ENCODE data around the gene MAL. TPM values are rescaled to one million over a fixed set of nuclear protein-coding genes. Genes with fewer than 3 reads are reported as not detected.

The MAL gene
- total RNA-seq, 1 donor from 2014 or later: 0.41 TPM

DNA sequence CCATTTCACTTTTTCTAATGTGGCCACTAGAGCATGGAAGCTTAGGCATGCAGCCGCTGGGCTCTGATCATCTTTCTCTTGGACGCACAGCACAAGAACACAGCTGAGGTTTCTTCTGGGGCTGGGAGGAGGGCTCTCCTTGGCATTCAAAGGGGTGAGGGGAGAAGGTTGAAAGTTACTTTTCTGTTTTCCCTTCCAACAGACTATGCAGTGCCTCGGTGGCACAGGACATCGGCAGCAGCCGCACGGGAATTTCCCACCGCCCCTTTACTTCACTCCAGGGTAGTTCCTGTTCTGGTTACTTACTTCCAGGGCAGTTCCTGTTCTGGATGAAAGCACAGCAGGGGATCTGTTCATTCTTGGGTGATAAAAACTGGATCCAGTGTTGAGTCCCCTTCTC is 18.9 kb upstream of the MAL start:
- peaks cover 18% of the 10 kb centered on the region for H3K27me3 Mint-ChIP-seq (ENCODE audit: low read depth, unreplicated experiment)
- H3K9me3 ChIP-seq (ENCODE audit: insufficient read depth, low read depth, low read length): no peaks in the 10 kb centered on the region
- no peak overlapping the region for H3K27ac ChIP-seq (ENCODE audit: low read depth, low read length)
- no peak for FAIRE-seq
- no peak overlapping the region for H3K9ac ChIP-seq (ENCODE audit: low read length)
- H3K4me3 Mint-ChIP-seq (ENCODE audit: unreplicated experiment): no peak overlapping the region
- H3K4me2 ChIP-seq (ENCODE audit: low read length): no peak overlapping the region
- no peaks in the 10 kb centered on the region for H3K79me2 ChIP-seq (ENCODE audit: insufficient read depth, low read length)
- no peak overlapping the region for H2AFZ ChIP-seq (ENCODE audit: low read depth, low read length)
- H3K36me3 Mint-ChIP-seq (ENCODE audit: low read depth, unreplicated experiment): no peaks in the 10 kb centered on the region
- no peak overlapping the region for H3K27ac Mint-ChIP-seq (ENCODE audit: unreplicated experiment)
- DNase-seq (ENCODE audit: low read depth): no peak
- no peak overlapping the region for H3K4me3 ChIP-seq (ENCODE audit: insufficient read depth, low read depth, low read length)
- H3K36me3 ChIP-seq (ENCODE audit: insufficient read depth, low read length): no peaks in the 10 kb centered on the region
- TF ChIP-seq, protein P1, sequence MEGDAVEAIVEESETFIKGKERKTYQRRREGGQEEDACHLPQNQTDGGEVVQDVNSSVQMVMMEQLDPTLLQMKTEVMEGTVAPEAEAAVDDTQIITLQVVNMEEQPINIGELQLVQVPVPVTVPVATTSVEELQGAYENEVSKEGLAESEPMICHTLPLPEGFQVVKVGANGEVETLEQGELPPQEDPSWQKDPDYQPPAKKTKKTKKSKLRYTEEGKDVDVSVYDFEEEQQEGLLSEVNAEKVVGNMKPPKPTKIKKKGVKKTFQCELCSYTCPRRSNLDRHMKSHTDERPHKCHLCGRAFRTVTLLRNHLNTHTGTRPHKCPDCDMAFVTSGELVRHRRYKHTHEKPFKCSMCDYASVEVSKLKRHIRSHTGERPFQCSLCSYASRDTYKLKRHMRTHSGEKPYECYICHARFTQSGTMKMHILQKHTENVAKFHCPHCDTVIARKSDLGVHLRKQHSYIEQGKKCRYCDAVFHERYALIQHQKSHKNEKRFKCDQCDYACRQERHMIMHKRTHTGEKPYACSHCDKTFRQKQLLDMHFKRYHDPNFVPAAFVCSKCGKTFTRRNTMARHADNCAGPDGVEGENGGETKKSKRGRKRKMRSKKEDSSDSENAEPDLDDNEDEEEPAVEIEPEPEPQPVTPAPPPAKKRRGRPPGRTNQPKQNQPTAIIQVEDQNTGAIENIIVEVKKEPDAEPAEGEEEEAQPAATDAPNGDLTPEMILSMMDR (IDR thresholded peaks at IDR 0.05; ENCODE audit: insufficient read depth, low read depth, low read length): no peak
- no peak for TF ChIP-seq EZH2 (IDR thresholded peaks at IDR 0.05; ENCODE audit: insufficient read depth, low read length)
- H3K9me3 Mint-ChIP-seq (ENCODE audit: unreplicated experiment): no peaks in the 10 kb centered on the region
- no peaks in the 10 kb centered on the region for H3K4me1 ChIP-seq (ENCODE audit: insufficient read depth, low read length)
- no peaks in the 10 kb centered on the region for H3K27me3 ChIP-seq (ENCODE audit: insufficient read depth, low read length)
- no peaks in the 10 kb centered on the region for H4K20me1 ChIP-seq (ENCODE audit: insufficient read depth, low read length)
- peaks cover 5% of the 10 kb centered on the region for H3K4me1 Mint-ChIP-seq (ENCODE audit: low read depth, unreplicated experiment)

DNA sequence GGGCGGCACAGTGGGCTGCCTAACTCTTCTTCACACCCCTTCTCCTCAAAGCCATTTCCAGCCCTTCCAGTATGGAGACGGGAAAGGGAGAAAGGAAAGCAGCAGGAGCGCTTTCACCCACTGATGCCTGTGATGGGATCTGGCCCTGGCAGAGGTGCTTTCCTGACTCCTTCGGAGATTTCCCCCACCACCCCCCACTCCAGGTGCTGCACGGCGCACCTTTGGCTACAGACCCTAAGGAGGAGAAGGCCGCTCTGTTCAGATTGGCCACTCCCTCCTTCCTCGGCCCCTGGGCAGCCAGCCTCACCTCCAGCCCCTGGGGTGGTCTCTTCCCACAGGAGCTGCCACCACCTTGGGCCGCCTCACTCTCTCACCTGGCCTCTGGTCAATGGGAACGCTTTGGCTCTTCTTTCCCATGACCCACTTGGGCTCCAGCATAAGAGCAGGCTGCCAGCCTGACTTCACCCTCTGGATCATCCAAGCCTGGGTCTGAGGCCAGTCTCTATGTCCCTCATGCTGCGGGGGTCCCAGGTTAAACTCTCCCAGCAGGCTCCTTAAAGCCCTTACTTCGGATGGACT is 18.4 kb upstream of the MAL start:
- Histone ChIP-seq H3K9me3 (ENCODE audit: insufficient read depth, low read depth, low read length) (no peaks in the 10 kb centered on the region), H3K9ac (ENCODE audit: low read length) (no peak overlapping the region), H4K20me1 (ENCODE audit: insufficient read depth, low read length) (no peaks in the 10 kb centered on the region), H3K79me2 (ENCODE audit: insufficient read depth, low read length) (no peaks in the 10 kb centered on the region), H3K36me3 (ENCODE audit: insufficient read depth, low read length) (no peaks in the 10 kb centered on the region), H2AFZ (ENCODE audit: low read depth, low read length) (no peak overlapping the region), H3K27me3 (ENCODE audit: insufficient read depth, low read length) (no peaks in the 10 kb centered on the region), H3K4me2 (ENCODE audit: low read length) (no peak overlapping the region), H3K27ac (ENCODE audit: low read depth, low read length) (no peak overlapping the region), H3K4me3 (ENCODE audit: insufficient read depth, low read depth, low read length) (no peak overlapping the region), H3K4me1 (ENCODE audit: insufficient read depth, low read length) (no peaks in the 10 kb centered on the region)
- Mint-ChIP-seq H3K27ac (ENCODE audit: unreplicated experiment) (no peak overlapping the region), H3K4me3 (ENCODE audit: unreplicated experiment) (no peak overlapping the region), H3K4me1 (ENCODE audit: low read depth, unreplicated experiment) (peaks cover 5% of the 10 kb centered on the region), H3K36me3 (ENCODE audit: low read depth, unreplicated experiment) (no peaks in the 10 kb centered on the region), H3K27me3 (ENCODE audit: low read depth, unreplicated experiment) (peaks cover 16% of the 10 kb centered on the region), H3K9me3 (ENCODE audit: unreplicated experiment) (no peaks in the 10 kb centered on the region)
- FAIRE-seq (no peak), DNase-seq (ENCODE audit: low read depth) (no peak)
- TF ChIP-seq, protein P1 (IDR thresholded peaks at IDR 0.05; ENCODE audit: insufficient read depth, low read depth, low read length): no peak
- no peak for TF ChIP-seq EZH2 (IDR thresholded peaks at IDR 0.05; ENCODE audit: insufficient read depth, low read length)

DNA sequence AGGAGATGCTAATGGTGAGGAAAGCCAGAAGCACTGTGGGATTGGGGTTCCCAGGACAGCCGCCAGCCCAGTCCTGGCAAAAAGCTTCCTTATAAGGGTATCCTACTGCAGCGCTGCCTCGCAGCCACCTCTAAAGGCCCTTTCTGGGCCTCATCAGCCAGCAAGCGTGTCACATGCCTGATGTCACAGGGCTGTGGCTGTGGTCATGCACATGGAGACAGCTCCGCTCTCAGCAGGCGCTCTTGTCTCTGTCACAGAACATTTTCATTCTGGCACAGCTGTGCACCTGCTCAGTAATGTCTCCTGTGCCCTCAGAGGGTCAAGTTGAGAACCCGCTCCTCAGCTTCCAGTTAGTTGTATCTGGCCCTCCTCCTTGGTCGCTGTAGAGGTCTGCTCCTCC is 17.7 kb upstream of the MAL start:
- no peak overlapping the region for H2AFZ ChIP-seq (ENCODE audit: low read depth, low read length)
- DNase-seq (ENCODE audit: low read depth) (no peak), FAIRE-seq (no peak)
- H3K4me3 ChIP-seq (ENCODE audit: insufficient read depth, low read depth, low read length): no peak overlapping the region
- H3K4me1 ChIP-seq (ENCODE audit: insufficient read depth, low read length): no peaks in the 10 kb centered on the region
- no peak overlapping the region for H3K4me2 ChIP-seq (ENCODE audit: low read length)
- no peaks in the 10 kb centered on the region for H3K36me3 Mint-ChIP-seq (ENCODE audit: low read depth, unreplicated experiment)
- H3K4me3 Mint-ChIP-seq (ENCODE audit: unreplicated experiment): no peak overlapping the region
- no peaks in the 10 kb centered on the region for H3K9me3 Mint-ChIP-seq (ENCODE audit: unreplicated experiment)
- no peak overlapping the region for H3K27ac Mint-ChIP-seq (ENCODE audit: unreplicated experiment)
- H3K9ac ChIP-seq (ENCODE audit: low read length): no peak overlapping the region
- no peaks in the 10 kb centered on the region for H3K79me2 ChIP-seq (ENCODE audit: insufficient read depth, low read length)
- no peaks in the 10 kb centered on the region for H3K36me3 ChIP-seq (ENCODE audit: insufficient read depth, low read length)
- TF ChIP-seq, protein P1 (IDR thresholded peaks at IDR 0.05; ENCODE audit: insufficient read depth, low read depth, low read length): no peak
- TF ChIP-seq EZH2 (IDR thresholded peaks at IDR 0.05; ENCODE audit: insufficient read depth, low read length): no peak
- H3K27me3 Mint-ChIP-seq (ENCODE audit: low read depth, unreplicated experiment): peaks cover 16% of the 10 kb centered on the region
- no peaks in the 10 kb centered on the region for H3K27me3 ChIP-seq (ENCODE audit: insufficient read depth, low read length)
- H3K9me3 ChIP-seq (ENCODE audit: insufficient read depth, low read depth, low read length): no peaks in the 10 kb centered on the region
- peaks cover 9% of the 10 kb centered on the region for H3K4me1 Mint-ChIP-seq (ENCODE audit: low read depth, unreplicated experiment)
- H4K20me1 ChIP-seq (ENCODE audit: insufficient read depth, low read length): no peaks in the 10 kb centered on the region
- no peak overlapping the region for H3K27ac ChIP-seq (ENCODE audit: low read depth, low read length)
